Tibial nerve (tissue), 4 donors: ENCODE data around the gene IQSEC1. TPM values are rescaled to one million over a fixed set of nuclear protein-coding genes. Genes with fewer than 3 reads are reported as not detected.

Experiments used
- DNase-seq, 2 donors: peaks; one replicate each; pipeline ENCODE4 v3.0.0-alpha.2; 2019; ENCODE audit warnings: low spot score in 2 of 2
- H3K27ac ChIP-seq, 4 donors: fragments of 200-600 bp; sonication (generic) in 3 of 4; one replicate each; pipeline ENCODE4 v1.5.1; 2017 to 2019; ENCODE audit warnings: mild to moderate bottlenecking in 1 of 4
- H3K27me3 ChIP-seq, 2 donors: fragments of 200-600 bp; sonication (generic) in 1 of 2; one replicate each; pipeline versions ENCODE4 v1.5.1 to v1.6.0; 2017 to 2019
- H3K36me3 ChIP-seq, 3 donors: fragments of 200-600 bp; sonication (generic); one replicate each; pipeline ENCODE4 v1.5.1; 2018 to 2019
- H3K4me1 ChIP-seq, 4 donors: fragments of 200-600 bp; sonication (generic) in 3 of 4; one replicate each; pipeline ENCODE4 v1.5.1; 2017 to 2019
- H3K4me3 ChIP-seq, 4 donors: fragments of 200-600 bp; sonication (generic) in 3 of 4; one replicate each; pipeline ENCODE4 v1.5.1; 2017 to 2019; ENCODE audit warnings: mild to moderate bottlenecking in 1 of 4, moderate library complexity in 1 of 4
- H3K9me3 ChIP-seq, 4 donors: fragments of 200-600 bp; sonication (generic) in 3 of 4; one replicate each; pipeline ENCODE4 v1.5.1; 2017 to 2019
- EP300 ChIP-seq, 2 donors: sonication (generic); formaldehyde crosslinking; IDR thresholded peaks; one replicate each; pipeline ENCODE4 v1.6.1; 2017; ENCODE audit warnings: antibody characterized with exemption in 2 of 2, mild to moderate bottlenecking in 1 of 2
- POLR2A ChIP-seq, 2 donors: fragments of 450-650 bp; IDR thresholded peaks; one replicate each; pipeline ENCODE4 v1.6.1; 2017; ENCODE audit warnings: antibody characterized with exemption in 2 of 2, mild to moderate bottlenecking in 2 of 2, moderate library complexity in 2 of 2
- WGBS, 2 donors: methylation state at CpG; one replicate each; pipeline ENCODE4 v1.1.5; 2018; 5-methylcytosine and 5-hydroxymethylcytosine counted together
- total RNA-seq, 4 donors: library from RNA; depleted of rRNA; stranded (reverse); fragments of >200 nt; gene quantifications; one replicate each; pipeline ENCODE4 v1.1.0, GENCODE V29; 2016
- TF ChIP-seq, protein P1 (sequence below), 5 experiments: fragments of 200-600 bp in 3 of 5; fragments of 450-650 bp in 2 of 5; sonication (generic) in 3 of 5; IDR thresholded peaks; one replicate each; pipeline ENCODE4 v1.5.1; 2016 to 2019; ENCODE audit warnings: antibody characterized with exemption in 5 of 5, mild to moderate bottlenecking in 3 of 5, moderate library complexity in 2 of 5

The IQSEC1 gene
- total RNA-seq, 4 donors from 2014 or later = 58.2 to 77.5 (median 68.6) TPM

DNA sequence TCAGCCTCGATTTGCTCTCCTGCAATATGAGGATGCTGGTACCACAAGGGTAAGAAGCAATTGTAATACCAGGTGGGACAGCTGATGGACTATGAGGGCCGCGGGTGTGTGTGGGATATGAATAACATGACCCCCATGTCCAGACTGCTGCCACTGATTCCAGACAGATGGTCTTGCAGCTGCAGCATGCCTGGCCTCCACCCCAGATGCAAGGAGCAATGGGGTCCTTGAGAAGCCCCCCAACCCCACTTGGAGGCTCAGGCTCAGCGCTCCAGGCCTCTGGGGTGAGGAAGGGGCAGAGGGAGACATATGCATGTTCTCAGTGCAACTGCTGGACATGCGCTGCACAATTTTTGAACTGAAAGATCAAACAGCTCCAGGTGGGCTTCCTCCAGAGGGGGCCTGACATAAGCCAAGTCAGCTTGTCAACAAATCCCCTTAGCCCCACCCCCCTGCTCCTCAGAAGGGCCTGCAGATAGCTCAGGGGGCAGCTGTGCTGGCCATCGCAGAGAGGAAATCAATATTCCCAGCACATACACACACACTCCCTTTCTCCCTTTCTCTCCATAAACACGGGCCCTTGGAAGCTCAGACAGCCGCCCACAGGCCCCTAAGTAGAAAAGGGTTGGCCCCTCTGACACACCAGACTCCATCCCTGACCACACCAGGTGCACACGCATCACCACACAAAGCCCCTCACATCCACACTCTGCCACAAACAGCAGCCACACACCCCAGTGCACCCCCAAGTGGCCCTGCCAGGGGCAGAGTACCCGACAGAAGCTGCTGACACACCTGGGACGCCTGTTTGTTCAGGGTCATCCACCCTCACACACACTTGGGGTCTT, 107.0 kb downstream of the IQSEC1 start:
- H3K36me3 ChIP-seq = no peaks in the 10 kb centered on the region
- no peaks in the 10 kb centered on the region for H3K9me3 ChIP-seq
- H3K27me3 ChIP-seq = no peaks in the 10 kb centered on the region
- 40 to 53% methylated on average over 11 of the region's 11 CpGs for WGBS, 2 donors
- TF ChIP-seq EP300 (IDR thresholded peaks at IDR 0.05) (no peak), POLR2A (IDR thresholded peaks at IDR 0.05) (no peak)
- TF ChIP-seq, protein P1, sequence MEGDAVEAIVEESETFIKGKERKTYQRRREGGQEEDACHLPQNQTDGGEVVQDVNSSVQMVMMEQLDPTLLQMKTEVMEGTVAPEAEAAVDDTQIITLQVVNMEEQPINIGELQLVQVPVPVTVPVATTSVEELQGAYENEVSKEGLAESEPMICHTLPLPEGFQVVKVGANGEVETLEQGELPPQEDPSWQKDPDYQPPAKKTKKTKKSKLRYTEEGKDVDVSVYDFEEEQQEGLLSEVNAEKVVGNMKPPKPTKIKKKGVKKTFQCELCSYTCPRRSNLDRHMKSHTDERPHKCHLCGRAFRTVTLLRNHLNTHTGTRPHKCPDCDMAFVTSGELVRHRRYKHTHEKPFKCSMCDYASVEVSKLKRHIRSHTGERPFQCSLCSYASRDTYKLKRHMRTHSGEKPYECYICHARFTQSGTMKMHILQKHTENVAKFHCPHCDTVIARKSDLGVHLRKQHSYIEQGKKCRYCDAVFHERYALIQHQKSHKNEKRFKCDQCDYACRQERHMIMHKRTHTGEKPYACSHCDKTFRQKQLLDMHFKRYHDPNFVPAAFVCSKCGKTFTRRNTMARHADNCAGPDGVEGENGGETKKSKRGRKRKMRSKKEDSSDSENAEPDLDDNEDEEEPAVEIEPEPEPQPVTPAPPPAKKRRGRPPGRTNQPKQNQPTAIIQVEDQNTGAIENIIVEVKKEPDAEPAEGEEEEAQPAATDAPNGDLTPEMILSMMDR (IDR thresholded peaks at IDR 0.05) = no peak
- H3K27ac ChIP-seq = peak overlapping the region in 2 of 4 donors; percentile 89
- H3K4me1 ChIP-seq = peaks cover 3 to 76% (median 51%) of the 10 kb centered on the region in 4 donors
- no peak for DNase-seq
- peak overlapping the region; percentile 78 to 98 (median 94) for H3K4me3 ChIP-seq

DNA sequence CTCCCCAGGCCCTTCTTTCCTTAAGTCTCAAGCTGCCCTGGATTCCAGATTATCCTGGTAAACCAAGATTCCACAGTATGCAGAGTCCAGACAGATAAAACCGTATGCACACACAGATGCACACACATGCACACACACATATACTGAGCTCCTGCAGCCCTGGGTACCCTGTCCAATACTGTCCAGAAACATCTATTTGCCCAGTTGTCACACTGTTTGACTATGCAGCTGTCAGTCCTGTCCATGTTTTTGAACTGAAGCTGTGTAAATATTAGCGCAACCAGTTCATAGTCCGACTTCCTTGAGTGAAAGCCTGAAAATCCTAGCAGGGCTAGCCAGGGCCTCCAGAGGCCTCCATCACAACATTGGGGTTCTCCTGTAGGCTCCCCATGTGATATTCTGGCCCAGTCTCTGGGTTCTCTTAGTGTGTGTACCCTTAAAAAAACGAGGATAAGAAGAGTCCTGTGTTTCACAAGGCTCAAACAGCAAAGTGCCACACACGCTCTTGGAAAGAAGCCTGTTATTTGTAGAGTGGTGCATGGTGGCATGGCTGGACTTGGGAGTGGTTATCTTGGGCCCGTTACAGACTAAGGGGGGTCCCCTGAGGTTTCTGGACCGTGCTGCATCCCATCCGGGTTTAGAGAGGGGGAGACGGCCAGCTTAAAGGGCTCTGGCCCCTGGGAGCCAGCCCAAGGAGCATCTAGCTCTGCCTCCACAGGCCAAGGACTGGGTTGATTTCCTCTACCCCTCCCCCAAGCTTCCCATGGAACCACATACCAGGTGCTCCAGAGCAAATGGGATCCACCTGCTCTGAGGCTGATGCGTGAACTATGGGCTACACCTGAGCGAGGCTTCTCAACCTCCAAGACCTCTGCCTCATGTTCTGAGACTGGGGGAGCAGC, 108.3 kb downstream of the IQSEC1 start:
- H3K36me3 ChIP-seq = no peaks in the 10 kb centered on the region

DNA sequence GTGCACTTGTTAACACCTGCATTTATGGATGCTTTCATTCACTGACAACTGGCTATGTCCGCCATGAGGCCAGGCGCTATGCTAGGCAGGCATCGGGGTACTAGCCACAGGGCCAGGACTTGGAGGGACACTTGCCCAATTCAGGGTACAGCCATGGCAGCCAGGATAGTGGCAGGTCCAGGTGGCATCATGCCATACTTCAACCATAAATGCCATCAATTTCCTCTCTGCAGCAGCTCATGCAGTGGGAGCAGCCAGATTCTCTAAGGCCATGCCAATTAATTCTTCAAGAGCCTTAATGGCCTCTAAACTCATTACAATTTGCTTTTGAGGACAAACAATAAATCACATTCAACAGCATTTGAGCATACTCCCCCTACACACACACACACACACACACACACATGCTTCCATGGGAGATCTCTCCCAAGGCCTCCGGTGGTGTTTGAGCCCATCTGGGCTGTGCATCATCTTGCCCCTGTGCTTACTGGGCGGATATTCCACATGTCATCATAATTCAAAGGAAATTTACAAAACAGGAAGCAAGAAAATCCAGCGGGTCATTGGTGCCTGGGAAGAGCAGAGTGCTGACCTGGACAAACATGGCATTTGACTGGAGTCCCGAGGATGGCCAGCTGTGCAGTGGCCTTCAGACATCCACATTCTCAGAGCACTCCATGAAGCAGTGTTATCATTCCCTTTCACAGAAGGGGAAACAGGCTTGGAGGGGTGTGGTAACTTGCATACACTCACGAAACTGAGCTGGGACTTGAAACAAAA, 109.1 kb downstream of the IQSEC1 start:
- Histone ChIP-seq H3K4me1 (peaks cover 3 to 88% (median 57%) of the 10 kb centered on the region in 4 donors), H3K9me3 (no peaks in the 10 kb centered on the region), H3K27ac (peak overlapping the region in 3 of 4 donors; percentile 29 to 89 (median 76)), H3K27me3 (no peaks in the 10 kb centered on the region), H3K36me3 (no peaks in the 10 kb centered on the region), H3K4me3 (no peak overlapping the region)
- WGBS, 2 donors = 43 to 46% methylated on average over 8 of the region's 8 CpGs
- TF ChIP-seq POLR2A (IDR thresholded peaks at IDR 0.05) = no peak
- peak; percentile 11 to 56 for TF ChIP-seq EP300 (IDR thresholded peaks at IDR 0.05)
- DNase-seq = peak in 1 of 2 donors; percentile 32

More for the DNA sequence above, 108.3 kb downstream of the IQSEC1 start:
- Histone ChIP-seq H3K9me3 (no peaks in the 10 kb centered on the region), H3K27me3 (no peaks in the 10 kb centered on the region), H3K4me3 (no peak overlapping the region), H3K27ac (peak overlapping the region in 3 of 4 donors; percentile 29 to 89 (median 76)), H3K4me1 (peaks cover 3 to 88% (median 51%) of the 10 kb centered on the region in 4 donors)
- WGBS, 2 donors = 60% methylated on average over 11 of the region's 11 CpGs
- DNase-seq = no peak
- TF ChIP-seq, protein P1 (IDR thresholded peaks at IDR 0.05) = no peak
- TF ChIP-seq POLR2A (IDR thresholded peaks at IDR 0.05) (no peak), EP300 (IDR thresholded peaks at IDR 0.05) (no peak)

DNA sequence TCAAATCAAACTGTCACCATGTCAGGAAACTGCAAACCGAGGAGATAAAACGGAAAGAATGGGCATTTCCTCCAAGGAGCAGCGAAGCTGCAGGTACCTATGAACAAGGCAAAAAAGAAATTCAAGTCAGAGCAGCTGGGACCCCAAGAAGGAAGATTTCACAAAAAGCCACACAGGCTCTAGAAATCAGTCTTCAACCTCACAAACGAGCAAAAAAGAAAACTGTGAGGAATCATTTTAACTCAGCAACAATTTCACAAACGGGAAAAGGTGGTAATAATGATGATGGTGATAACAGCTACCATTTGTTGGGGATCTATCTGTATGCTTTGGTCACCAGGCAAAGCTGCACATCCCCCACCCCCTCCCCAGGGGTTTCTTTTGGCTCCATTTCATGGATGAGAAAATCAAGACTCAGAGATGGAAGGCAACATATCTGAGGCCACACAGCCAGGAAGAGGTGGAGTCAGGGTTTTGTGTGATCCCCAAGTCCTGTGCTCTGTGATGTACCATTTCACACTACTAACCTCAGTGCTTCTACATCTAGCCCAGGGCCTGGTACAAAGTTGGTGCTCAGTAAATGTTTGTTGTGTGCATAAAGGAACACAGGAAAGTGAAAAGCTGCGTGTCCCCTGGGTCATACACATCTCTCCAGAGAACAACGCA, 109.9 kb downstream of the IQSEC1 start:
- Histone ChIP-seq H3K27ac (peak overlapping the region in 1 of 4 donors; percentile 32), H3K36me3 (no peaks in the 10 kb centered on the region), H3K9me3 (no peaks in the 10 kb centered on the region), H3K4me1 (peaks cover 3 to 91% (median 60%) of the 10 kb centered on the region in 4 donors), H3K27me3 (no peaks in the 10 kb centered on the region), H3K4me3 (no peak overlapping the region)
- DNase-seq = no peak
- 74 to 76% methylated on average over 7 of the region's 7 CpGs for WGBS, 2 donors
- no peak for TF ChIP-seq POLR2A (IDR thresholded peaks at IDR 0.05)
- TF ChIP-seq, protein P1 (IDR thresholded peaks at IDR 0.05) = no peak
- TF ChIP-seq EP300 (IDR thresholded peaks at IDR 0.05) = no peak
